A673 (cell line): Measurements from ENCODE around the gene SLC66A2. TPM values are rescaled to one million over a fixed set of nuclear protein-coding genes. Genes with fewer than 3 reads are reported as not detected.

Source experiments
- BruUV-seq: library from RNA; stranded (reverse); fragments of 400-500 nt; replicated peaks from 2 replicates; lab custom pipeline; 2021; lab: Mats Ljungman, UMichigan
- CTCF ChIA-PET: fragments of 300-600 bp; sonication (Branson Sonifier 250); formaldehyde crosslinking; loops from one replicate; lab custom pipeline; 2022; ENCODE audit warnings: antibody characterized with exemption; lab: Charles Lee
- POLR2A ChIA-PET: fragments of 300-600 bp; sonication (Branson Sonifier 250); formaldehyde crosslinking; loops from one replicate; lab custom pipeline; 2022; ENCODE audit warnings: antibody characterized with exemption; ENCODE audit not compliant: low non-redundant PET; lab: Charles Lee
- DNase-seq: peaks from one replicate; pipeline ENCODE4 v3.0.0-alpha.2; 2015; ENCODE audit warnings: low spot score
- H3K27ac ChIP-seq: fragments of 200-600 bp; sonication (generic); 2 replicates; pipeline ENCODE4 v1.5.1; 2016; ENCODE audit warnings: mixed run types, low read depth, mild to moderate bottlenecking, mixed read lengths, antibody characterized with exemption, low read length; ENCODE audit not compliant: poor library complexity, severe bottlenecking
- H3K27me3 ChIP-seq: fragments of 200-600 bp; sonication (generic); replicated peaks from 2 replicates; pipeline ENCODE4 v1.6.1; 2017; ENCODE audit warnings: mixed run types, low read depth, mild to moderate bottlenecking, mixed read lengths, antibody characterized with exemption, low read length; ENCODE audit not compliant: insufficient read depth, poor library complexity
- H3K36me3 ChIP-seq: fragments of 200-600 bp; sonication (generic); 2 replicates; pipeline ENCODE4 v1.6.1; 2016; ENCODE audit warnings: mixed run types, mild to moderate bottlenecking, mixed read lengths, antibody characterized with exemption, low read length; ENCODE audit not compliant: insufficient read depth, poor library complexity, severe bottlenecking
- H3K4me1 ChIP-seq: fragments of 200-600 bp; sonication (generic); 2 replicates; pipeline ENCODE4 v1.6.1; 2017; ENCODE audit warnings: mixed run types, mild to moderate bottlenecking, mixed read lengths, antibody characterized with exemption, low read length; ENCODE audit not compliant: insufficient read depth, poor library complexity, severe bottlenecking
- H3K4me3 ChIP-seq: fragments of 200-600 bp; sonication (generic); 2 replicates; pipeline ENCODE4 v1.5.1; 2016; ENCODE audit warnings: low read depth, mixed run types, mild to moderate bottlenecking, mixed read lengths, low read length; ENCODE audit not compliant: poor library complexity, severe bottlenecking
- H3K9me3 ChIP-seq: fragments of 200-600 bp; sonication (generic); 2 replicates; pipeline ENCODE4 v1.6.1; 2016; ENCODE audit warnings: mixed run types, low read depth, mild to moderate bottlenecking, mixed read lengths, antibody characterized with exemption, low read length; ENCODE audit not compliant: poor library complexity, severe bottlenecking
- CTCF ChIP-seq: fragments of 300-800, 200-600 bp; sonication (generic); conservative IDR thresholded peaks from 2 replicates; pipeline ENCODE4 v1.5.1; 2017; ENCODE audit warnings: low read depth, mild to moderate bottlenecking, antibody characterized with exemption, low read length, moderate library complexity, mixed read lengths
- EZH2 ChIP-seq: fragments of 200-600 bp; sonication (generic); IDR thresholded peaks from 2 replicates; pipeline ENCODE4 v1.6.1; 2017; ENCODE audit warnings: borderline replicate concordance, low read depth, mild to moderate bottlenecking, mixed read lengths, antibody characterized with exemption, low read length; ENCODE audit not compliant: poor library complexity, severe bottlenecking
- intact Hi-C: fragments of 100-400 bp; cut with micrococcal nuclease; formaldehyde crosslinking; loops from one replicate; pipeline ENCODE4 v1.10.0; 2022; ENCODE audit not compliant: unreplicated experiment
- total RNA-seq: library from RNA; stranded (reverse); gene quantifications from 2 replicates; pipeline ENCODE4 v1.2.3, GENCODE V29; 2021

Gene SLC66A2
- total RNA-seq, 1 experiment from 2014 or later: 28.0 TPM

- no peak overlapping the region for H3K4me3 ChIP-seq
- ChIA-PET CTCF (no interaction called here), POLR2A (no interaction called here)
- no TSS peak for BruUV-seq
- peaks cover 7% of the 10 kb centered on the region for H3K9me3 ChIP-seq
- no peaks in the 10 kb centered on the region for H3K36me3 ChIP-seq
- peaks cover 18% of the 10 kb centered on the region for H3K27me3 ChIP-seq
- DNase-seq: no peak
- intact Hi-C loops: no loop called here
- TF ChIP-seq EZH2: no peak
- TF ChIP-seq CTCF: no peak
- H3K4me1 ChIP-seq: no peaks in the 10 kb centered on the region
- H3K27ac ChIP-seq: no peak overlapping the region
Measured at GRCh38 chr18:79864006-79864725, 87.3 kb downstream of the SLC66A2 start.

- Histone ChIP-seq H3K27me3 (peaks cover 18% of the 10 kb centered on the region), H3K27ac (no peak overlapping the region), H3K9me3 (peaks cover 7% of the 10 kb centered on the region), H3K4me1 (no peaks in the 10 kb centered on the region), H3K36me3 (no peaks in the 10 kb centered on the region), H3K4me3 (no peak overlapping the region)
- BruUV-seq: no TSS peak
- no peak for DNase-seq
- intact Hi-C loops: no loop called here
- ChIA-PET POLR2A (no interaction called here), CTCF (no interaction called here)
- TF ChIP-seq EZH2 (no peak), CTCF (no peak)
Measured at GRCh38 chr18:79863161-79864005, 88.1 kb downstream of the SLC66A2 start.

GRCh38 chr18:79862562-79862961 is 88.9 kb downstream of the SLC66A2 start:
- Histone ChIP-seq H3K27me3 (peaks cover 18% of the 10 kb centered on the region), H3K9me3 (peaks cover 7% of the 10 kb centered on the region), H3K4me1 (no peaks in the 10 kb centered on the region), H3K27ac (no peak overlapping the region), H3K36me3 (no peaks in the 10 kb centered on the region), H3K4me3 (no peak overlapping the region)
- intact Hi-C loops: no loop called here
- POLR2A ChIA-PET: no interaction called here
- no peak for TF ChIP-seq EZH2
- no peak for TF ChIP-seq CTCF
- DNase-seq: no peak
- no TSS peak for BruUV-seq
- CTCF ChIA-PET: no interaction called here
